NCI-H510A treated with DMSO at 0.1 percent for 48 hours (cell line): ENCODE results near the gene NMBR.
"Not testable (repeated sequence)": the region's sequence is repeated elsewhere in the genome, so short reads cannot be mapped to it uniquely, and the experiment has no call there.

Experiments
- DNase-seq: peaks from one replicate; lab custom pipeline; 2025; lab: John Stamatoyannopoulos, UW

The NMBR gene

GRCh38 chr6:142146828-142147662 lies at the start of gene NMBR, which contains the start of gene VTA1:
Gene NMBR, minus strand, starts transcription at chr6:142147122. Its CDS starts 58,464 bp downstream, at chr6:142088658.
Gene VTA1, plus strand, starts transcription at chr6:142147263. Its CDS starts 25 bp downstream, at chr6:142147288.
- peak; percentile 86 for DNase-seq

- DNase-seq, result no peak
Observed at GRCh38 chr6:142195862-142196541, 49.1 kb upstream of the NMBR start.

GRCh38 chr6:142193621-142194020 lies 46.7 kb upstream of the NMBR start:
- DNase-seq, result no peak

GRCh38 chr6:142192343-142192742 lies 45.4 kb upstream of the NMBR start:
- DNase-seq, result no peak

- DNase-seq, result no peak
Observed at GRCh38 chr6:142189057-142189456, 42.1 kb upstream of the NMBR start.

GRCh38 chr6:142188341-142188740 lies 41.4 kb upstream of the NMBR start:
- DNase-seq, result not testable (repeated sequence)

GRCh38 chr6:142187209-142187608 lies 40.3 kb upstream of the NMBR start:
- DNase-seq, result peak; percentile 55

GRCh38 chr6:142185641-142186040 lies 38.7 kb upstream of the NMBR start:
- DNase-seq, result no peak

GRCh38 chr6:142184307-142184706 lies 37.4 kb upstream of the NMBR start:
- DNase-seq, result peak; percentile 40

GRCh38 chr6:142183351-142183750 lies 36.4 kb upstream of the NMBR start:
- DNase-seq, result no peak

- DNase-seq, result no peak
Observed at GRCh38 chr6:142182004-142182403, 35.1 kb upstream of the NMBR start.

- no peak for DNase-seq
Observed at GRCh38 chr6:142178129-142178528, 31.2 kb upstream of the NMBR start.

GRCh38 chr6:142174703-142175102 lies 27.8 kb upstream of the NMBR start:
- no peak for DNase-seq

- DNase-seq, result no peak
Observed at GRCh38 chr6:142173980-142174379, 27.1 kb upstream of the NMBR start.

- no peak for DNase-seq
Observed at GRCh38 chr6:142172758-142173157, 25.8 kb upstream of the NMBR start.

- DNase-seq, result no peak
Observed at GRCh38 chr6:142171351-142171750, 24.4 kb upstream of the NMBR start.

GRCh38 chr6:142167486-142167885 lies 20.6 kb upstream of the NMBR start:
- DNase-seq, result no peak

- no peak for DNase-seq
Observed at GRCh38 chr6:142167071-142167470, 20.1 kb upstream of the NMBR start.

GRCh38 chr6:142165227-142165626 lies 18.3 kb upstream of the NMBR start:
- no peak for DNase-seq

- no peak for DNase-seq
Observed at GRCh38 chr6:142162780-142163179, 15.9 kb upstream of the NMBR start.

- DNase-seq, result not testable (repeated sequence)
Observed at GRCh38 chr6:142156758-142157068, 9.8 kb upstream of the NMBR start.

GRCh38 chr6:142155895-142156757 lies 9.2 kb upstream of the NMBR start:
- DNase-seq, result no peak
